GM19467 (cell line): ENCODE data around the gene MRPL16.

Experiments used
- ATAC-seq: cut with Tn5 transposase; IDR thresholded peaks from one replicate; pipeline ENCODE4 v1.9.1; 2021; ENCODE audit warnings: mild to moderate bottlenecking, moderate library complexity; ENCODE audit not compliant: unreplicated experiment

MRPL16 gene

DNA sequence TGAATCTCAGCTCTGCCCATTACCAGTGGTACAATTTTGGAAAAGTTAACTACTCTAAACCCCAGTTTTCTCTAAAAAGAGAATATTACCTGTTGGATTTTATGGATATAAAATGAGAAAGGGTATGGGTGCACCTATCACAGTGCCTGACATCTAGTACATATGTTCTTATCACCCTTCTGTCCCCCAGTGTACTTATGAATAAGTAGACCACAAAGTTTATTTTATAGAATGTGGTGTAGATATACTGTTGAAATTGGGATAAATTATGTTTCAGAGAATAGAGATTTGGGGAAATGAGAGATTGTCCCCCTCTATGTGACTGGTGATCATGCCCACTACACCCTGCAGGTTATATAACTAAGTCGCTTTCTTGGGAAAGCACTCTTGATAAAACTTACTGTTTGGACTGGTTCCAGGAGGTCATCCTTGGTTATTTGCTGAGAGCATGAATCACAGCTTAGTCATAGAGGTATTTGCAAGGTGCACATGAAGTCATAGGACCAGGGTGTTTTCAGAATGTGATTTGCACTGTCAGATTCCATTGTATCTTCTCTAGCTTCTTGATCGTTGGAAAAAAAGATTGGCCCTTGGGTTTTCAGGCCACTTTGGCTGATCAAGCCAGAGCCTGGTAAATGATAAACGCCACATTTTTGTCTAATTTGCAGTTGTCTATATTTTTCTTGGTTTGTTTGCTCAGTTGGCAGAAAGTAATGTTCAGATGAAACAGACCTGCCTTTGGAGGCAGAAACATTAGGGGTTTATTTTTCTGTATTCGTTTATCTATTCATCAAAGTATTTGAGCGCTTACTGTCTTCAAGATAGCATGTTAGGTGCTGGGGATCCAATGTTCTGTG lies 34.1 kb downstream of the MRPL16 start:
- ATAC-seq: no peak

DNA sequence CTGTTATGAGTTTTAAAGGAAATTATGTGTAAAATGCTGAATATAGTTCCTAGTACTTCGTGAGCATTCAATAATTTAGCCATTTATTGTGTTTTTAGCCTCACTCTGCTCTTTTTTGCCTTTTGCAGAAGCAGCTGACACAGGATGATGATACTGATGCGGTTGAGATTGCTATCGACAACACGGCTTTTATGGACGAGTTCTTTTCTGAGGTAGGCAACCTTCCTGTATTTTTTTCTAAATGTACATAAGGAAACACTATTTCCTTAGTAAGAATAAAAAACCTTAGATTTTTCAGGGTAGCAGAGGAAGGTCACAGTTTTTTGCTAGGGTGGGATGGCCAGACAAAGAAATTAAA lies 37.5 kb downstream of the MRPL16 start:
- no peak for ATAC-seq

DNA sequence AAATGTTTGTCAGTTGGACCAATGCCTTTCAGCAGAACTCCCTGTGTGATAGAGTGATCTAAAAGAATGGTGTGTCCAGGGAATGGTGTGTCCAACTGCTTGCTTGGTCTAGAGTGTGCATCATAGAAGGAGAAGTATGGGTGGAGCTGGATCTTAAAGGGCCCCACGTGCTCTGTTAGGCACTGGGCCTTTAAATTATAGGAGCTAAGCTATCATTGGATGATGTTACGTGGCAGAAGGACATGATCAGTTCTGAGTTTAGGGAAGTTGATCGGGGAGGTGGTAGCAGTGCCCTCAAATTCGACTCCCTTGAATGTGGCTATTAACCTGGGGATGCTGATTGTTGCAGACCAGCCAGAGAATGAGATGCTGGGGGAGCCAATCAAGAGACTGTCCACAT lies 39.0 kb downstream of the MRPL16 start:
- no peak for ATAC-seq

DNA sequence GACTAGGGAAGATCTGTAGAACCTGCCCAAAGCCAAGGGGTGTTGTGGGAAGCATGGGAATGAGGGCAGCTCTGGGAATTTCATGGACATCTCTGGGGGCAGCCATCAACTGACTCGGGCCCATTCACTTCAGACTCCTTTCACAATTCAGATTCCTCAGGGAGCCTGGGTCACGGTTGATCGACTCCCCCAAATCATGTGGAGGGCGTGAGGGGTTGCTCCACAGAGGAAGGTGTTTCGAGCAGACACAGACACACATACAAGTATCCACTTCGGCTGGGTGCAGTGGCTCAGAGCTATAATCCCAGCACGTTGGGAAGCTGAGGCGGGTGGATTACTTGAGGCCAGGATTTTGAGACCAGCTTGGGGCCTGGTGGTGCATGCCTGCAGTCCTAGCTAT lies 39.7 kb downstream of the MRPL16 start:
- no peak for ATAC-seq

DNA sequence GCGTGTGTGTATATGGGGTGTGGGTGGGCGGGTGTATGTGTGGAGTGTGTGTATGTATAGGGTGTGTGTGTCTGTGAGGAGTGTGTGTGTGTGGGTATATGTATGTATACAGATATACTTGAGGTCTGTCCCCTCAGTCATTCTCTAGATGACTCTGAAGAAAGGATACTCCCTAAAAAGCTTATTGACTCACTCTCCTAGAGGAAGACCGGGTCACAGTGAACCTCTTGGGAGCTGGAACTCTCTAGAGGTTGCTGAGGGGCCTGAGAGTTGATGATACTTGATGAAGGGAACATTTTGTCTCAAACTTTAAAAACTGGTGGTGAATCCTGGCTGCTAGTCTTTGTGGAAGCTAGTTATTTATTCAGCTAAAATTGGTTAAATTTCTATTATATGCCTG lies 40.3 kb downstream of the MRPL16 start:
- ATAC-seq: no peak

DNA sequence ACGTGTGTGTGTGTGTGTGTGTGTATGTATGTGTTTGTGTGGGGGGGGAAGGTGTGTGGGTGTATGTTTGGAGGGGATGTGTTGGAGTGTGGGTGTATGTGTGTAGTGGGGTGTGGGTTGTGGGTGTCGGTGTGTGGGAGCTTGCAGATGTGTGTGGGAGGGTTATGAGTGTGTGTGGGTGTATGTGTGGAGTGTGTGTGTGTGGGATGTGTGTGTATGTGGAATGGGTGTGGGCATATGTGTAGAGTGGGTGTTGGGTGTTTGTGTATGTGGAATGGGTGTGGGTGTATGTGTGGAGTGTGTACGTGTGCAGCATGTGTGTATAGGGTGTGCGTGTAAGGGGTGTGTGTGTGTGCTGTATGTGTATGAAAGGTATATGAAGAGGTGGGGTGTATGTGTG lies 40.8 kb downstream of the MRPL16 start:
- no peak for ATAC-seq

DNA sequence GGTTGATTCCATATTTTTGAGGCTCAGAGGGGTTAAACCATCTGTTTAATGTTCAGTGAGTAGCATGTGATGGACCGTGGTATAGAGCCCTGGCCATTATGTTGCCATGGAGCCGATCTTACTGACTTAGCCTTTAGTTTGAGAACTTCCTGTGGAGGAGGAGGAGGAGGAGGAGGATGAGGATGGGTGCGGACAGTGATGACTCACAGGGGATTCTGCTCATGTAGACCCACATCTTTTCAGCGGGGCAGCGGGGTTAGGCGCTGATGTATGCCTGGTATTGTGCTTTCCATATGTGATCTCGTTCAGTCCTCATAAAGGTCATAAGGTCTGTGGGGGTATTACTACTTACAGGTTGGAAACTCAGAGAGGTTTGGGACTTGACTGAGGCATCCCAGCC lies 41.5 kb downstream of the MRPL16 start:
- ATAC-seq: no peak

DNA sequence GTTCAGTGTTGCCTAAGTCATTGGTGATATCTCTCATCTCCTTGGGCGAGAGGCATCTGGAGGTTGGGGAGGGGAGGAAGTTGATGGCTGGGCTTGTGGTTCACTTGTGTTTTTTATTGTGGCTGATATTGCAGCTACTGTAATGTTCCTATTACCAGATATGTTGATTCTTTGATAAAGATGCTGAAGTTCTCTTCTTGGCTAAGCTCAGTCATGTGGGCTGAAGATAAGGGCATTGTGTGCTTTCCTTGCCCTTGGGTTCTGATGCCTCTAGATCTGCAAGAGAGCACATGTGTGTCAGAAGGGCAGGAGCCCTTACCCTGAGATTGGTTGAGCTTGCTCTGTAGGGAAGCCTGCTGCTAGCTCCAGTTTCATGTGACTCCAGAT lies 43.4 kb downstream of the MRPL16 start:
- no peak for ATAC-seq

DNA sequence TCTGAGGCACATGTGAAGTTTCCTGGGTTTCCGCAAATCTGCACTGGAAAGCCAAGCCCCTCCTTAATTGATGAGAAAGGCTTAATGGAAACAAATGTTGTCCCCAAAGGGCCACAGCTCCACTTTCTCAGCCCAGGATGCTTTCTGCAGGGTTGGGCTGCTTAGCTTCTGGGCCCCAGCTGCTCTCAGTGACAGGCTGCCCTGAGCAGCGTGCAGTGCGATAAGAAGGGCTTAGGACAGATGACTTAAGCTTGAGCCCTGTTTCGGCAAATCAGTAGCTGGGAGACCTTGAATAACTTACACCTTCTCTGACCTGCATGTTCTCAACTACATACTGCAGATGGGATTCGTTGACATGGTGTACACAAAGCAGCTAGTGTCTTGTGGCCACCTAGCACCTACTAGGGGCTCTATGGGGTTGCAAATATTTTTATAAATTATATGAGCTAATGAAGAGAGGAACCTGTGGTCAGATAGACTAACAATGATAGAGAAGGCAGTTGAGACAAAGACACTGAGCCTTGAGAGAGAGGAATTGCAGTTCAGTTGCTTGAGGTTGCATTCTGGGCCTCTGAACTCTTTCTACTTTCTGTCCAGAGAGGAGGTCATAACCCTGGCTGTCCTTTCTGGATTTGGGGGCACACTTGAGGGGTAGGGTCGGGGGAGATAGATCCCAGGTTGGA lies 43.9 kb downstream of the MRPL16 start:
- no peak for ATAC-seq

DNA sequence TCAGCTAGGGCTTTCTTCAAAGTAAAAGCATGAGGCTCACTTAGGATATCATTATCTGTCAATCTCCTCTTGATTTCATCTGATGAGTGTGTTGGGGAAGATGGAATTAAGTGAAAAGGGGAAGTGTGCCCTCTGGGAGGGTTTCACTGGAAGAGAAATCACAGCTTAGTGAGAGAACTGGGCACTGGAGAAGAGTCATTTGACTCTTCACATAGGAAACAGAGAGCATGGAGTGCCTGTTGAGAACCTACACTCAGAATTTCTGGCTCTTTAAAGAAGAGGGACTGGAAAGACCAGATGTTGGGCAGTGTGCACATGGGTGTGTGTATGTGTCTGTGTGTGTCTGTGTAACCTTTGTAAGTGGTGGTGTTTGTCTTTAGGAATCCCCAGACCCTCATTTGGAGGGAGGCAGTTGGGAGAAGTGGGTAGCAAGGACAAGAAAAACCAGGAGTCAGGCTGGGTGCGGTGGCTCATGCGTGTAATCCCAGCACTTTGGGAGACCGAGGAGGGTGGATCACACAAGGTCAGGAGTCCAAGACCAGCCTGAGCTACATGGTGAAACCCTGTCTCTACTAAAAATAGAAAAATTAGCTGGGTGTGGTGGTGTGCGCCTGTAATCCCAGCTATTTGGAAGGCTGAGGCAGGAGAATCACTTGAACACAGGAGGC lies 45.4 kb downstream of the MRPL16 start:
- ATAC-seq: no peak

DNA sequence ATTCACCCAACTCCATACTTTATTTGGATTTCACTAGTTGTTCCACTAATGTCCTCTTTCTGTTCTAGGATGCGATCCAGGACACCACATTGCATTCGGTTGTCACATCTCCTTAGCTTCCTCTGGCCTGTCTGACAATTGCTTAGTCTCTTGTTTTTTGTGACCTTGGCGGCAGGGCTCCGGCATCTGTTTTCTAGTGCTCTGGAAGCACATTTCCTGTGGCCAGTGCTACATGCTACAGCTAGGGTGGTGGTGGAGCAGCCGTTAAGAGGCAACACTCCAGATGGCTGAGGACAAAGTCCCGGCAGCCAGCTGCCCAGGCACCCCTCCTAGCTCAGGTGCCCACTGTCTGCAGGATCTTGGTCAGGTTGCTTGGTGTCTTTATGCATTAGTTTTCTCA lies 48.6 kb downstream of the MRPL16 start:
- ATAC-seq: no peak

DNA sequence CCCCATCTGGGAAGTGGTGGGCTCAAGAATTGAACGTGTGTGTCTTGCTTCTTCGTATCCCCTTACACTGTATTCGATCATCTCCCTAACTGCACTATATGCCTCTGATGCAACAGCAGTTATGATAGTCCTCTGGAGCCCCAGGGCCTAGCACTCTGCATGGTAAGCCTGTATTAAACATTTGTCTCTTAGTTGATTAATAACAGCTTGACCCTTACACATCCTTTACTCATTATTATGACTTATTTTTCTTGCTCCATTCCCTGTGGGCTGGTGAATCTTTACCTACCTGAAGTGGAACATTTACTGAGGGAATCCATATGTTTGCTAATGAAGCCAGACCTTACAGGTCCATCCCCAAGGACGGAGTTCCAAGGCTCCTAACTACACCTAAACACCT lies 49.8 kb downstream of the MRPL16 start:
- ATAC-seq: no peak

DNA sequence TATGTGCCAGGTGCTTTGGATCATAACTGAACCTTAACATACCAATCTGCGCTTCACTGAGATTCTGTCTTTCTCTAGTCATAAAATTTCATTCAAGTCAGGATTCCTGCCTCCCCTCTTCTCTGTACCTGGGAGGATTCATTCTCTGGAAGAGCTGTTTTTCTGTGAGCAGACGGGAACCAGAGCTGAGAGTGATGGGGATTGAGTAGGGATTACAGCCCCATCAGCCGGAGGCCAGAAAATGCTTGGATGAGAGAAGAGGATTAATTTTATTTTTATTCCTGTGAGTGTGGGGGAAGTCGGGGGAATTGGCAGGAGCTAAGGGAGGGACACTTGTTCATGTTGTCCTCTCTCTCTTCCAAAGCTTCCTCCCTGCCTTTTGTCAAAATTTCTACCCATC lies 50.7 kb downstream of the MRPL16 start:
- no peak for ATAC-seq

DNA sequence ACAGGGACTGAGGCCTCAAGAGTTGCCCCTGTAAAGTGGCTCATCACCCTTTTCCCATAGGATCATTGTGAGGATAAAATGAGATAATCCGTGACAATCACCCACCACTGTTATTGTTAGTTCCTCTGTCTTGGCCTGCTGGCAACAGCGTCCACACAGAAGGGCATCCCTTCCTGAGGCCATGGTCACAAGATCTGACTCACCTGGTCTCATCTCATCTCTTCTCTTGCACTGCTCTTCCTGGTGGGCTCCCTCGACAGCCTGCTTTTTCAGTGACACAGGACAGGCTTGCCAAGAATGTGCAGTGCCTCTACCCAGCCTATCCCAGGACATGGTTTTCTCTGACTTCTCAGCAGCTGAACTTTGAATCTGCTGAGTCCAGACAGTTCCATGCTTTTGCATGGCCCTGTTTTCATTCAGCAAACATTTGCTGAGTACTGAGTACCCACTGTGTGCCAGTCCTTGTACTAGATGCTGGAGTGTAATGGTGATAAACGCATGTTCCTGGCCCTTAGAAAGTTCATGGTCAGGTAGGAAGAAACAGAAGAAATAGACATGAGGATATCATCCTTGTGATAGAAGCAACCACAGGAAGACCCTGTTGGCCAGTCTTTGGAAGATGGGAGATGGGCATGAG lies 52.1 kb downstream of the MRPL16 start:
- no peak for ATAC-seq

DNA sequence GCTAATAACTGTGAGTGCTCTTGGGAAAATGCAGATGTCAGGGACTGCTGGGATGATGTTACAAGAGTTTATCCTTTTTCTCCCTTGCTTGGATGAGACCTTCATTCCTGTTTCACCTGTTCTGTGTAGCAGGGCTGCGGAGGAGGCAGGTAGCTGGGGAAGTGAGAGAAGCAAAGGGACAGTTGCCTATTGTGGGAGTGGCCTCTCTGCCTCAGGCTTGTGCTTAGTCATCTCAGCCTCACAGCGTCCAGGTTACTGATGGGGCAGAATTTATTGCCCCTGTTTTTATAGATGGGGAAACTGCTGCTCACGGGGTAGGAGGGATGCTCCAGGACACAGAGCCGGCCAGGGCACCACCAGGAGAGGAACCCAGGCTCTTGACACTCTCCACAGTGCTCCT lies 53.7 kb downstream of the MRPL16 start:
- ATAC-seq: no peak

DNA sequence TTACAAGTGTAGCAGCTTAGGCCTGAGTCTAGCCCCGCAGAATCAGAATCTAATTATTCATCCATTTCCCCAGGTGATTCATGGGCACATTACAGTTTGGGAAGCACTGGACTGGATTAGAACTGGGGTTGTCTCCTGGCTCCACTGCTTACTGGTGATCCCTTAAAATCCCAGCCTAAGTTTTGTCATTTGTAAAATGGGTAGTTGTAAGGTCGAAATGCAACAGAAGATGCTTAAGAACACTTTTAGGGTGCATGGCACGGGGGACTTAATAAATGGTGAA lies 54.1 kb downstream of the MRPL16 start:
- ATAC-seq: no peak
